GM21723 (cell line): ENCODE measurements around the gene EEF1AKMT4.

Source experiments
- ATAC-seq: cut with Tn5 transposase; IDR thresholded peaks from one replicate; pipeline ENCODE4 v1.9.1; 2021; ENCODE audit warnings: mild to moderate bottlenecking, moderate library complexity; ENCODE audit not compliant: unreplicated experiment

The EEF1AKMT4 gene

GRCh38 chr3:184249412-184250166, at the start of gene EEF1AKMT4:
EEF1AKMT4 (plus strand) TSS chr3:184249672; CDS start chr3:184249695, 23 bp downstream.
- ATAC-seq = peak; percentile 91

DNA sequence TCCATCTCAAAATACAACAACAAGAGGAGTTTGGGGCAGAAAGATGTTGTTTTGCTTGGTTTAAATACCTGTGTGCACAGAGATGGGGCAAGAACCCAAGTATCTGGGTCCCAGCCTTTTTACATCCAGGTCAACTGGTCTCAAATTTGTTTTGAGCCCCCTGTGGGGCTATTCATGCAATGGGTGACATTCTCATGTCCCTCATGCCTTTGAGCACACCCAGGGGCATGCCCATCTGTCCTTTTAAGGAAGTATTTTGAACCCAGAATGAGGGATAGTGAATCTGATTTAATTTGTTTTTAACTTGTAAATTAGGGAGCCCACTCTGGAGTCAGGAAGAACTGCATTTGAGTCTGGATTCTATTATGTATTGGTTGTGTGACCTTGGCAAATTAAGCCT, 48.6 kb upstream of the EEF1AKMT4 start:
- no peak for ATAC-seq

GRCh38 chr3:184203526-184203925, 45.9 kb upstream of the EEF1AKMT4 start:
- no peak for ATAC-seq

DNA sequence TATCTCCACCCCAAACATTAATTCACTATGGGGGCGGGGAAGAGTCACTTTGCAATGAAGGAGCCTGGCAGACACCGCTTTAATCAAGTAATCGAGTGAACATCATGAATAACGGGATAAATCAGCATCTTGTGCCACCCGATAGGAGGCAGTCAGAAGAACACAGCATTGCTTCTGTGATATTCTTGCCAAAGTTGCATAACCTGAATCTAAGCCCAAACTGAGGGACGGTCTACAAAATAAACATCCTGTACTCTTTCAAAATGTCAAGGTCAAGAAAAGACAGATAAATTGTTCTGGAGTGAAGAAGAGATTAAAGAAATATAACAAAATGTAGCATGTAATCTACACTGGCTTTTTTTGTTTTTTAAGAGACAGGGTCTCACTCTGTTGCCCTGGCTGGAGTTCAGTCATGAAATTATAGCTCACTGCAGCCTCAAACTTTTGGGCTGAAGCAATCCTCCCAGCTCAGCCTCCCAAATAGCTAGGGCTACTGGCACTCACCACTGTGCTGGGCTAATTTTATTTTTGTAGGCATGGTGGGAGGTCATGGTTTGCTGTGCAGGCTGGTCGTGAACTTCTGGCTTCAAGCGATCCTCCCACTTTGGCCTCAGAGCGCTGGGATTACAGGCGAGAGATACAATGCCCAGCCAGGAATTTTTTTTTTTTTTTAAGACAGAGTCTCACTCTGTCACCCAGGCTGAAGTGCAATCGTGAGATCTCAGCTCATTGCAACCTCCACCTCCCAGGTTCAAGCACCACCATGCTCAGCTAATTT, 40.1 kb upstream of the EEF1AKMT4 start:
- no peak for ATAC-seq

DNA sequence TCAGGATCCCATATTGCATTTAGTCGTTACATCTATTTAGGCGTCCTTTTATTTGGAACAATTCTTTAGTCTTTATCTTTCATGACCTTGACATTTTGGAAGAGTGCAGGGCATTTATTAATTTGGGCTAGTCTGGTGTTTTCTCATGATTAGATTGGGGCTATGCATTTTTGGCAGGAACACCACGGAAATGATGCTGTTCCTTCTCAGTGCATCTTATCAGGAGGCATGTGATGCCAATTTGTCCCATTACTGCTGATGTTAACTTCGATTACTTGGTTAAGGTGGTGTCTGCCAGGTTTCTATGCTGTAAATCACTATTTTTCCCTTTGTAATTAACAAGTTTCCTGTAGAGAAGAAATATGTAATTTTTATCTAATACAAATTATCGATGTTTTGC, 38.2 kb upstream of the EEF1AKMT4 start:
- no peak for ATAC-seq

DNA sequence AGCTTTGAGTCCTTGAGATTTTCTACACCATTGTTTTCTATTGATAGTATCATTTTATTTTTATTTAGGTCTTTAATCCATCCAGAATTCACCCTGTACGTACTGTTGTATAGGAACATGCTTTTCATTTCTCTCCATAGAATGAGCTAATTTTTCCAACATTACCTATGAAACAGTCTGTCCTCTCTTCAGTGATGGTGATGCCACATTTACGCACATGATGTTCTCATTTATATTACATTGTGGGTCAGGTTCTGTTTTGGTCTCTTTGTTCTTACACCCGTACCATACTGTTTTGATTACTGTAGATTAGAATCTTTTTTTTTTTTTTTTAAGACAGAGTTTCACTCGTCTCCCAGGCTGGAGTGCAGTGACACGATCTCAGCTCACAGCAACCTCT, 37.8 kb upstream of the EEF1AKMT4 start:
- ATAC-seq = no peak

- no peak for ATAC-seq
Observed at GRCh38 chr3:184218814-184219213, 30.7 kb upstream of the EEF1AKMT4 start.

DNA sequence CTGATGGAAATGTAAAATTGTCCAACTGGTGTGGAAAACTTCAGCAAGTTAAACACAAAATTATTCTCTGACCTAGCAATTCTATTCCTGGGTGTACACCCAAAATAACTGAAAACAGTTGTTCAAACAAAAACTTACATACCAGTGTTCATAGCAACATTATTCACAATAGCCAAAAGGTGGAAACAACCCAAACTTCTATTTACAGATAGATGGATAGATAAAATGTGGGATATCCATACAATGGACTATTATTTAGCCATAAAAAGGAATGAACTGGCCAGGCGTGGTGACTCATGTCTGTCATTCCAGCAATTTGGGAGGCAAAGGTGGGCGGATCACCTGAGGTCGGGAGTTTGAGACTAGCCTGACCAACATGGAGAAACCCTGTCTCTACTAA, 27.0 kb upstream of the EEF1AKMT4 start:
- ATAC-seq = no peak

GRCh38 chr3:184223946-184224345, 25.5 kb upstream of the EEF1AKMT4 start:
- ATAC-seq = no peak

DNA sequence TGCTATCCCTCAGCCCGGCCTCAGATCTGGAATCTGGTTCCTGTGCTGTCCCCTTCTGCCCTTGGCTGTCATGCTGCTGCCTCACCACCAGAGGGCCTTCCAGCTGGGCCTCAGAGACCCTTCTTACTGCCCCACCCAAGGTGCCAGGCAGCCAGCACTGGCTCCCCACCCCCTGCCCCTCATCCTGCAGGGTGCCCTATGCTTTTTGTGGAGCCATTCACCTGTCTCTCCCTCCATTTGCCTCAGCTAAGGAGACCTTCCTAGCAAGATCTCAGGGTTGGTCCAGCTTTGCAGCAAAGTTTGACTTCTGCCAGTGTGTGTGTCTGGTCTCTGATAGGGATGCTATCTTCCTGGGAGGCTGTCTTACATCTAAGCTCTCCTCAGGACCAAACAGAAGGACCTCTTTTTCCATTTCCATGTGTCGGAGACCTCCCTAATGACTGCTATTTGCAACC, 22.0 kb upstream of the EEF1AKMT4 start:
- ATAC-seq = peak; percentile 57

- no peak for ATAC-seq
Observed at GRCh38 chr3:184228376-184229137, 20.9 kb upstream of the EEF1AKMT4 start.

DNA sequence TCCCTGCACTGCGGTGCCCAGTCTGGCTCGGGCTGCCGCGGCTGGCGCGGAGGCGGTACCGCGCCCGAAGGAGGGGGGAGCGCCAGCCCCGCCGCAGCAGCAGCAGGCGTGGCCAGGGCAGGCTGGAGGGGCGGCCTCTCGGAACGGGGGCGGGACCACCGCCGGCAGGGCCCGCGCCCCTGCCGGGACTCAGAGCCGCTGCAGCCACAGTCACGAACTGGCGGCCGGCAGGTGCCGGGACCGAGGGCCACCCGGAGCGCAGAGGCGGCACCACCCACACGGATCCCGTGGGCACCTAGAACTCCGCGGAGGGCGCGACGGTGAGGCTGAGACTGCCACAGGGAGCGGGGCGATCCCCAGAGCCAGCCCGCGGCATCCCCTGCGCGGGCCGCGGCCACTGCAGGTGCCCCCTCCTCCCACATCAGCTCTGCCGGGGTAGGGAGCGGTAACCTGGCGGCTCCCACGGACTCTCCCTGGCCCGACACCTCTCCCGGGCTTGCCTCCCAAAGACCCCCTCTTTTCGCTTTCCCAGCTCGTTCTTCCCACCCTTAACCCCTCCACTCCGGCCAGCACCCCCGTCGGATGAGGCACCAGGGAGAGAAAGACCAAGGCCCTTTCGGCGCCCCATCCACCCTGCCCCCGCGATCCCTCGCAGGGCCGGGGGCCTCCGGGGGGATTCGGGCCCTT, 19.9 kb upstream of the EEF1AKMT4 start, which contains the start of gene VWA5B2:
Gene VWA5B2 (plus strand): TSS at position 192 of the 687 bp plus-strand sequence. CDS start 944 bp downstream, outside the sequence.
- ATAC-seq = peak; percentile 73

DNA sequence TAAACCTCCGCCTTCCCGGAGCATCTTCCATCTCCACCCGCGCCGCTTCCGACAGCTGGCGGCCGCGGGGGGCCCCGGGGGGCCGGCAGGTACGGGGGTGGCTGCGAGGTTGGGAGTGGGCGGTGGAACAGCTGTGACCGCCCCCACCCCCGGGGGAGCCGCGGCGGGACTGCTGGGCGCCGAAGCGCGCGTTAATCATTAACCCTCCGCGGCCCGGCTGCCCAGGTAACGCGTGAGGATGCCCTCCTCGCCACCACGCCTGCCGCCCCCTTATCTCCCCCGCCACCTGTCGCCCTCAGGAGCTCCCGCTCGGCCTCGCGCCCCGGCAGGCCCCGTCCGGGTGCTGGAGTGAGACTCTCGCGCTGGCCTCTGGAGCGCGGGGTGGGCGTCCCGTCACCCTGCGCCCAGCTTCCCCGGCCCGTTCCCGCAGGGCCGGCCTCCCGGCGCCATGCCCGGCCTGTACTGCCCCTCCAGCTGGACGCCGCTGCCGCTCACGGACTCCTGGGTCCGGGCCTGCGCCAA, 19.3 kb upstream of the EEF1AKMT4 start:
- ATAC-seq = no peak

- no peak for ATAC-seq
Observed at GRCh38 chr3:184230603-184231528, 18.6 kb upstream of the EEF1AKMT4 start.

DNA sequence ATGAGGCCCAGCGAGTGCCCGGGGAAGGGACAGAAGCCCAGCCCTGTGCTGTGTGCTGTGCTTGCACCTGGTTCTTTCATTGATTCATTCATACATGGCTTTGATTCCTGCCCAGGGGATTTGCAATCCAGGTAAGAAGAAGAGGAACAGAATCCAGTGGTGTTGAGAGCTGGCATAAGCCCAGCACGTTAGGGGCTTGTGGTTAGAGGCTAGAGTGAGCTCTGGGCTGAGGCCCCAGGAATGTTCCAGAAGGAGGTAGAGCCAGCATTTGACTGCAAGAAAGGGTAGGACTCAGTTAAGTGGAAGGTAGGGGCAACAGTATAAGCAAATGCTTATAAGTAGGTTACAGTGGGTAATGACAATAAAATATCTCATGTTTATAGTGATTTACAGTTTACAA, 17.8 kb upstream of the EEF1AKMT4 start:
- ATAC-seq = no peak

DNA sequence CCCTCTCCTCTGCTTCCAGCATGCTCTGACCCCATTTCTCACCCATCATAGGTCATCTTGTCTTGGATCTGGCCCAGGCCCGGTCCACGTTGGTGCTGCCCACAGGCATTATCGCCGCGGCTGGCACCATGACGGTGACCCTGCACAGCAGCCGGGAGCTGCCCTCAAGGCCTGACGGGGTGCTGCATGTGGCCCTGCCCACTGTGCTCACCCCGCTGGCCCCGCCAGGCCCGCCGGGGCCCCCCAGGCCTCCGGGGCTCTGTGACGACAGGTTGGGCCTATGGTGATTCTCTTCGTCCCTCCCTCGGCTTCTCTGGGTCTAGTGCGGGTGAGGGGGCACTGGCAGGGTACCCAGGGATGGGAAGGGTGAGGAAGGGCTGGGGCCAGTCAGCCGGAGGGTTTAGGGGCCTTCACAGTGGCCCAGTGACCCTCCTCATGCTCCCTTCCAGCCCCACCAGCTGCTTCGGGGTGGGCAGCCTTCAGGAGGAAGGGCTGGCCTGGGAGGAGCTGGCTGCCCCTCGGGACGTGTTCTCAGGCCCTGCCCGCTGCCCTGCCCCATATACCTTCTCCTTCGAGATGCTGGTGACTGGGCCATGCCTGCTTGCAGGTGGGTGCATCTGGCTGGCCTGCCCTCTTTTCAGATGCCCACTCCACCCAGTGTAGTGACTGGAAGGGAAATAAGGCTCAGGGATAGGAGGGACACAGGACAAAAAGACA, 16.2 kb upstream of the EEF1AKMT4 start:
- no peak for ATAC-seq

- ATAC-seq = no peak
Observed at GRCh38 chr3:184234224-184234623, 15.2 kb upstream of the EEF1AKMT4 start.

DNA sequence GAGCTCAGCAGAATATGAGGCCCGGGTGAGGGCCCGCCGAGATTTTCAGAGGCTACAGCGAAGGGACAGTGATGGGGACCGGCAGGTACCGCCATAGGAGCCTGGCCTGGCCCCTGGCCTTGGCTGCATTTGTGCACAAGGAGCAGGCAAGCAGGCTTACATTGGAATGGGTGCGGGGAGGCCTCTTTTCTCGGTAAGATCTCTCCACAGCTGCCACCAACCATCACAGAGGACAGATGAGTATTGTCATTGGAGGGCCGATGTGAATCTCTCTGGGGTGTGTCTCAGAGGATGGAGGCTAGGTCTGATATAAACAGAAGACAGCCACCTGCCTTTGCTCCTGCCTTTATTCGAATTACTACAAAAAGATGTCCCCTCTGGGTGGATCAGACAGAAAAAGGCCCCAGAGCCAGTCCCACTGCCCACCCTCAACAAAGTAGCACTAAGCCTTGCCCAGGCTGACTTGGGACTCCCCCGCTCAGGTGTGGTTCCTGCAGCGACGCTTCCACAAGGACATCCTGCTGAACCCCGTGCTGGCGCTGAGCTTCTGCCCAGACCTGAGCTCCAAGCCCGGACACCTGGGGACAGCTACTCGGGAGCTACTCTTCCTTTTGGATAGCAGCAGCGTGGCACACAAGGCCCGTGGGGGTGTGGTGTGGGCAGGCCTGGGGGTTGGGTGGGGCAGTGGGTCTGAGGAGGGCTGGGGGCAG, 14.6 kb upstream of the EEF1AKMT4 start:
- ATAC-seq = no peak
